Endothelial cell (in vitro differentiated cells): Measurements from ENCODE around the gene TMEM43. TPM values are rescaled to one million over a fixed set of nuclear protein-coding genes. Genes with fewer than 3 reads are reported as not detected.

ENCODE experiments used
- DNase-seq: peaks from one replicate; pipeline ENCODE4 v3.0.0; 2021; ENCODE audit warnings: low spot score
- H3K27ac Mint-ChIP-seq: one replicate; pipeline ENCODE4 v1.8.0; 2021; ENCODE audit warnings: mixed read lengths, inconsistent platforms; ENCODE audit not compliant: unreplicated experiment
- H3K27me3 Mint-ChIP-seq: one replicate; pipeline ENCODE4 v1.8.0; 2021; ENCODE audit warnings: mild to moderate bottlenecking, moderate library complexity, mixed read lengths, inconsistent platforms; ENCODE audit not compliant: unreplicated experiment
- H3K36me3 Mint-ChIP-seq: one replicate; pipeline ENCODE4 v1.8.0; 2021; ENCODE audit warnings: mild to moderate bottlenecking, low read depth, mixed read lengths, inconsistent platforms; ENCODE audit not compliant: unreplicated experiment
- H3K4me1 Mint-ChIP-seq: one replicate; pipeline ENCODE4 v1.8.0; 2021; ENCODE audit warnings: mild to moderate bottlenecking, mixed read lengths, inconsistent platforms; ENCODE audit not compliant: unreplicated experiment
- H3K4me3 Mint-ChIP-seq: one replicate; pipeline ENCODE4 v1.8.0; 2021; ENCODE audit warnings: mild to moderate bottlenecking, mixed read lengths, inconsistent platforms; ENCODE audit not compliant: unreplicated experiment
- H3K9me3 Mint-ChIP-seq: one replicate; pipeline ENCODE4 v1.8.0; 2021; ENCODE audit warnings: mixed read lengths, inconsistent platforms; ENCODE audit not compliant: unreplicated experiment
- total RNA-seq: library from RNA; stranded (reverse); fragmentation: NEBNext Ultra II Directional; extraction: Animal tissue kit (Norgen Biotek cat#: 25700); gene quantifications from one replicate; pipeline ENCODE4 v1.2.1, GENCODE V29; 2021; ENCODE audit not compliant: unreplicated experiment
- TF ChIP-seq, protein P1 (sequence below): fragments of 200-600 bp; sonication (generic); IDR thresholded peaks from one replicate; pipeline ENCODE4 v1.5.0; 2021; ENCODE audit warnings: antibody characterized with exemption; ENCODE audit not compliant: unreplicated experiment

TMEM43 gene
- total RNA-seq, 1 donor from 2014 or later, result 31.9 TPM

DNA sequence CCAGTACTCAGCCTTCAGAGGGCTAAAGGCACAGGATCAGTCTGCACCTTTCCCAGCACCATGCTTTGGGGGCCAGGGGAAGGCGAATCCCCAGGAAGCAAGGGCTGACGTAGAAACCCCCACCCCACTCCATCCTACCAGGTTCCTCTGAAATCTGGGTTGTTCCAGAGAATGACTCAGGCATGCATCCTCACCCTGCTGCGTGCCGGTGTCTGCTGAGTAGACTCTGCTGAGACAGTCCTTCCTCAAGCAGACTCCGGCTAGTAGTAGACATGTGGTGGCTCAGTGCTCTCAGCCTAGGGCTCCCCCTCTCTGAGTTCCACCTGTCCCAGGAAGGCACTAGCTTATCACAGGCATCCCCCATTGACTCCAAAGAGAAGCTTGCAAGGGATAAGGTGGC is 9.0 kb downstream of the TMEM43 start:
- TF ChIP-seq, protein P1, sequence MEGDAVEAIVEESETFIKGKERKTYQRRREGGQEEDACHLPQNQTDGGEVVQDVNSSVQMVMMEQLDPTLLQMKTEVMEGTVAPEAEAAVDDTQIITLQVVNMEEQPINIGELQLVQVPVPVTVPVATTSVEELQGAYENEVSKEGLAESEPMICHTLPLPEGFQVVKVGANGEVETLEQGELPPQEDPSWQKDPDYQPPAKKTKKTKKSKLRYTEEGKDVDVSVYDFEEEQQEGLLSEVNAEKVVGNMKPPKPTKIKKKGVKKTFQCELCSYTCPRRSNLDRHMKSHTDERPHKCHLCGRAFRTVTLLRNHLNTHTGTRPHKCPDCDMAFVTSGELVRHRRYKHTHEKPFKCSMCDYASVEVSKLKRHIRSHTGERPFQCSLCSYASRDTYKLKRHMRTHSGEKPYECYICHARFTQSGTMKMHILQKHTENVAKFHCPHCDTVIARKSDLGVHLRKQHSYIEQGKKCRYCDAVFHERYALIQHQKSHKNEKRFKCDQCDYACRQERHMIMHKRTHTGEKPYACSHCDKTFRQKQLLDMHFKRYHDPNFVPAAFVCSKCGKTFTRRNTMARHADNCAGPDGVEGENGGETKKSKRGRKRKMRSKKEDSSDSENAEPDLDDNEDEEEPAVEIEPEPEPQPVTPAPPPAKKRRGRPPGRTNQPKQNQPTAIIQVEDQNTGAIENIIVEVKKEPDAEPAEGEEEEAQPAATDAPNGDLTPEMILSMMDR, result no peak
- peaks cover 3% of the 10 kb centered on the region for H3K4me1 Mint-ChIP-seq
- H3K4me3 Mint-ChIP-seq, result no peak overlapping the region
- peaks cover 6% of the 10 kb centered on the region for H3K27me3 Mint-ChIP-seq
- DNase-seq, result no peak
- no peaks in the 10 kb centered on the region for H3K9me3 Mint-ChIP-seq
- peaks cover 56% of the 10 kb centered on the region for H3K36me3 Mint-ChIP-seq
- no peak overlapping the region for H3K27ac Mint-ChIP-seq

DNA sequence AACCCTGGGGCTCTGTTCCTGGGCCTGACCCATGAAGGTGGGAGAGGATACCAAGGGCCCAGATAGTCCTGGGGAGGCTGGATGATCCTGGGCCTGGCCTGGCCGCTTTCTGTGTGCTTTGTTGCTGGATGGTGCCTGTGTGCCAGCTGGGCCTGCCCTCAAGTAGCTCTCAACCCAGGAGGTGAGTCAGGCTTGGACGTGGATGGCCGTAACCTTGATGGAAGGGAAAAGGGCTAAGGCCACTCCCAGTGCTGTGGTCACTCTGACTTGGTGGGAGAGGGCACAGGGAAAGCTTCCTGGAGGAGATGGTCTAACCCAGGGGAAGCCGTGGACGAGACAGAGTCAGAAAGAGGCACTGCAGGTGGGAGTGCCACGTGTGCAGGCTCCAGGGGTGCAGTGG is 9.4 kb downstream of the TMEM43 start:
- H3K36me3 Mint-ChIP-seq, result peaks cover 54% of the 10 kb centered on the region
- no peak overlapping the region for H3K27ac Mint-ChIP-seq
- H3K9me3 Mint-ChIP-seq, result no peaks in the 10 kb centered on the region
- no peak for DNase-seq
- TF ChIP-seq, protein P1, result no peak
- peaks cover 6% of the 10 kb centered on the region for H3K27me3 Mint-ChIP-seq
- no peak overlapping the region for H3K4me3 Mint-ChIP-seq
- H3K4me1 Mint-ChIP-seq, result peaks cover 3% of the 10 kb centered on the region

DNA sequence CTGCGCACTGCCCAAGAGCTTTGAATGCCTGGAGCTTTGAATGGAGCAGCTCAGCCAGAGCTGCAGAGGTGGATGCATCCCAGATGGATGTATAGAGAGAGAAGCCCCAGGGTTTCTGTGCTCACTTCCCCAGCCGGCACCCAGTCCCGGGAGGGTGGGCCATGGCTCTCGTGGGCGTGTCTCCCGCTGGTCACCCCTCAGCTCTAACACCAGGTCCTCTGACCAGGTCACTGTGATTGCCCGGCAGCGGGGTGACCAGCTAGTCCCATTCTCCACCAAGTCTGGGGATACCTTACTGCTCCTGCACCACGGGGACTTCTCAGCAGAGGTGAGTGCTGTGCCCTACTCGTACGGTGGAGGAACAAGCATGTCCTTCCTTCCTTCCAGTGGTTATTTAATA is 10.7 kb downstream of the TMEM43 start:
- no peaks in the 10 kb centered on the region for H3K9me3 Mint-ChIP-seq
- H3K27me3 Mint-ChIP-seq, result peaks cover 6% of the 10 kb centered on the region
- H3K36me3 Mint-ChIP-seq, result peaks cover 55% of the 10 kb centered on the region

DNA sequence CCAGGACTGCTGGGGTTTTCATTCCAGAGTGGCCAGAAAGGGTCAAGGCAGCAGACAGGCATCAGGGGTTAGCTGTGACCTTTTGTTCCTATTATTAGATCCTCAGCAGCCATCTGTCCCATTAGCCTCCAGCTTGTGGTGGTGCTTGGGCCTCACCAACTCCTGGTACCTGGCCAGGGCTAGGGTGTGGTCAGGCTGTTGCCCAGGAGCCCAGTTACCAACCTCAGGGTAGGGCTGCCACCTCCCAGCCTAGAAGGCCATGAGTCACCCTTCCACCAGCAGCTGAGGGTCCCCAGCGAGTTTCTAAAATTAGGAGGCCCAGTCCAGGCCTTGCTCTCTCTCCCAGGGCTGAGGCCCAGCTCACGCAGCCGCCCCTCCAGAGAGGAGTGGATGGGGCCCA is 12.2 kb downstream of the TMEM43 start:
- no peak for DNase-seq
- Mint-ChIP-seq H3K27me3 (peaks cover 6% of the 10 kb centered on the region), H3K9me3 (no peaks in the 10 kb centered on the region), H3K36me3 (peaks cover 57% of the 10 kb centered on the region), H3K4me1 (no peaks in the 10 kb centered on the region), H3K4me3 (no peak overlapping the region), H3K27ac (no peak overlapping the region)
- TF ChIP-seq, protein P1, result no peak

More for the DNA sequence above, 10.7 kb downstream of the TMEM43 start:
- TF ChIP-seq, protein P1, result no peak
- no peak for DNase-seq
- Mint-ChIP-seq H3K27ac (peak overlapping the region; percentile 11), H3K4me1 (no peaks in the 10 kb centered on the region), H3K4me3 (peak overlapping the region; percentile 7)

DNA sequence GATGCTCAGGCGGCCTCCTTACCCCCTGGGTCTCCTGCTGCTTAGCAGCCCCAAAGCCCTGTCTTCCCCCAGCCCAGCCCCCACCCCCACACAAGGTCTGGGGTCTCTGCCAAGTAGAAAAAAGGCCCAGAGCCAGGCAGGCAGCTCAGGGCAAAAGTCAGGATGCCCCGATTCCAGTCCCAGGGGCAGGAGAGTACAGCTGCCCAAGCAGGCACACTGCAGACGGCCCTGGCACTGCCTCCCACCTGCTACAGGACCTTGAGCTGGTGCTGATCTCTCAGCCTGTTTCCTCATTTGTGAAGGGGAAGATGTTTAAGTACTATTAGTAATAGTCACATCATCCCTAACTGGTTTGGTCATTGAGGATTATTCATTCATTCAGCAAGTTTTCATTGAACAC is 12.6 kb downstream of the TMEM43 start:
- H3K36me3 Mint-ChIP-seq, result peaks cover 61% of the 10 kb centered on the region
- H3K27ac Mint-ChIP-seq, result no peak overlapping the region
- DNase-seq, result no peak
- H3K4me3 Mint-ChIP-seq, result no peak overlapping the region
- no peaks in the 10 kb centered on the region for H3K4me1 Mint-ChIP-seq
- no peaks in the 10 kb centered on the region for H3K9me3 Mint-ChIP-seq
- peaks cover 6% of the 10 kb centered on the region for H3K27me3 Mint-ChIP-seq
- TF ChIP-seq, protein P1, result no peak
